Spinal cord (tissue), 10 donors: Measurements from ENCODE around the gene RAB29. TPM values are rescaled to one million over a fixed set of nuclear protein-coding genes. Genes with fewer than 3 reads are reported as not detected.

Experiments
- DNase-seq, 6 donors: peaks; one replicate each; pipeline versions ENCODE4 v3.0.0 to v3.0.0-alpha.2; 2013 to 2015; ENCODE audit warnings: low spot score in 6 of 6, low read depth in 4 of 6
- H3K27ac ChIP-seq: one replicate; pipeline ENCODE4 v1.5.1; 2013; ENCODE audit warnings: low read depth, low read length, control low read depth
- H3K27me3 ChIP-seq: one replicate; pipeline ENCODE4 v1.6.1; 2013; ENCODE audit warnings: low read length; ENCODE audit not compliant: control insufficient read depth, insufficient read depth
- H3K36me3 ChIP-seq: one replicate; pipeline ENCODE4 v1.6.1; 2013; ENCODE audit warnings: low read length; ENCODE audit not compliant: control insufficient read depth, insufficient read depth
- H3K4me1 ChIP-seq: one replicate; pipeline ENCODE4 v1.6.1; 2013; ENCODE audit warnings: low read length; ENCODE audit not compliant: control insufficient read depth, insufficient read depth
- H3K4me3 ChIP-seq: one replicate; pipeline ENCODE4 v1.5.1; 2013; ENCODE audit warnings: low read depth, low read length, control low read depth
- H3K9me3 ChIP-seq: one replicate; pipeline ENCODE4 v1.6.1; 2013; ENCODE audit warnings: low read length; ENCODE audit not compliant: control insufficient read depth, insufficient read depth
- WGBS: methylation state at CpG from one replicate; pipeline ENCODE4 v1.1.5; 2013; ENCODE audit warnings: missing lambda C conversion rate; ENCODE audit not compliant: insufficient coverage; 5-methylcytosine and 5-hydroxymethylcytosine counted together
- polyA plus RNA-seq, 2 donors: library from polyadenylated mRNA; unstranded; fragments of 120-200 nt; gene quantifications; one replicate each; pipeline ENCODE4 v1.2.1, GENCODE V29; 2013; ENCODE audit not compliant: insufficient read length in 2 of 2
- total RNA-seq, 2 donors: library from RNA; depleted of rRNA in 1 of 2; stranded (reverse); fragments of 120-200 nt in 1 of 2; fragments of >200 nt in 1 of 2; gene quantifications; one replicate each; pipeline versions ENCODE4 v1.2.3 to v1.2.4, GENCODE V29; 2013 to 2014
- donor health status: healthy.

RAB29 gene
- total and polyA plus RNA-seq, 4 donors: 9.3 to 19.8 (median 12.3) TPM

- H3K36me3 ChIP-seq: peaks cover 3% of the 10 kb centered on the region
- H3K27ac ChIP-seq: no peak overlapping the region
- WGBS: 80% methylated on average over 1 of the region's 9 CpGs
- H3K9me3 ChIP-seq: no peaks in the 10 kb centered on the region
- no peaks in the 10 kb centered on the region for H3K27me3 ChIP-seq
- peaks cover 9% of the 10 kb centered on the region for H3K4me1 ChIP-seq
- no peak overlapping the region for H3K4me3 ChIP-seq
- DNase-seq: no peak
Measured at GRCh38 chr1:205785446-205785845, 10.2 kb upstream of the RAB29 start.

GRCh38 chr1:205783904-205784303, 8.6 kb upstream of the RAB29 start:
- peak in 1 of 6 donors; percentile 71 for DNase-seq
- Histone ChIP-seq H3K4me1 (peaks cover 9% of the 10 kb centered on the region), H3K36me3 (no peaks in the 10 kb centered on the region), H3K4me3 (no peak overlapping the region), H3K27ac (peak overlapping the region; percentile 4), H3K27me3 (no peaks in the 10 kb centered on the region), H3K9me3 (no peaks in the 10 kb centered on the region)
- 63% methylated on average over 3 of the region's 4 CpGs for WGBS

GRCh38 chr1:205783433-205783795, 8.1 kb upstream of the RAB29 start:
- H3K4me1 ChIP-seq: peaks cover 9% of the 10 kb centered on the region
- H3K9me3 ChIP-seq: no peaks in the 10 kb centered on the region
- H3K4me3 ChIP-seq: no peak overlapping the region
- no peaks in the 10 kb centered on the region for H3K36me3 ChIP-seq
- peak in 1 of 6 donors; percentile 53 for DNase-seq
- H3K27me3 ChIP-seq: no peaks in the 10 kb centered on the region
- H3K27ac ChIP-seq: peak overlapping the region; percentile 64

- no peaks in the 10 kb centered on the region for H3K27me3 ChIP-seq
- 66% methylated on average over 3 of the region's 4 CpGs for WGBS
- H3K27ac ChIP-seq: peak overlapping the region; percentile 64
- no peak overlapping the region for H3K4me3 ChIP-seq
- DNase-seq: no peak
- peaks cover 9% of the 10 kb centered on the region for H3K4me1 ChIP-seq
- no peaks in the 10 kb centered on the region for H3K36me3 ChIP-seq
- no peaks in the 10 kb centered on the region for H3K9me3 ChIP-seq
Measured at GRCh38 chr1:205782627-205783432, 7.5 kb upstream of the RAB29 start.

- peaks cover 10% of the 10 kb centered on the region for H3K4me1 ChIP-seq
- H3K27me3 ChIP-seq: no peaks in the 10 kb centered on the region
- 83% methylated on average over 1 of the region's 5 CpGs for WGBS
Measured at GRCh38 chr1:205780335-205780734, 5.1 kb upstream of the RAB29 start.

GRCh38 chr1:205777994-205778393, 2.7 kb upstream of the RAB29 start:
- no peak overlapping the region for H3K27ac ChIP-seq
- no peak for DNase-seq
- H3K27me3 ChIP-seq: peaks cover 17% of the 10 kb centered on the region
- no peaks in the 10 kb centered on the region for H3K36me3 ChIP-seq
- WGBS: 71% methylated on average over 2 of the region's 2 CpGs
- no peaks in the 10 kb centered on the region for H3K9me3 ChIP-seq
- peaks cover 10% of the 10 kb centered on the region for H3K4me1 ChIP-seq
- H3K4me3 ChIP-seq: no peak overlapping the region

More at GRCh38 chr1:205780335-205780734, 5.1 kb upstream of the RAB29 start:
- no peak for DNase-seq
- Histone ChIP-seq H3K9me3 (no peaks in the 10 kb centered on the region), H3K36me3 (no peaks in the 10 kb centered on the region), H3K27ac (no peak overlapping the region), H3K4me3 (no peak overlapping the region)

- no peaks in the 10 kb centered on the region for H3K9me3 ChIP-seq
- H3K4me3 ChIP-seq: peak overlapping the region; percentile 79
- no peak overlapping the region for H3K27ac ChIP-seq
- no peaks in the 10 kb centered on the region for H3K36me3 ChIP-seq
- H3K4me1 ChIP-seq: peaks cover 8% of the 10 kb centered on the region
- DNase-seq: no peak
- peaks cover 17% of the 10 kb centered on the region for H3K27me3 ChIP-seq
Measured at GRCh38 chr1:205775717-205776056, 405 bp upstream of the RAB29 start.

GRCh38 chr1:205774198-205775014, 876 bp downstream of the RAB29 start:
- WGBS: 14% methylated on average over 22 of the region's 36 CpGs

GRCh38 chr1:205772607-205773032, 2.7 kb downstream of the RAB29 start:
- Histone ChIP-seq H3K27ac (no peak overlapping the region), H3K9me3 (no peaks in the 10 kb centered on the region), H3K4me1 (peaks cover 8% of the 10 kb centered on the region), H3K4me3 (no peak overlapping the region), H3K36me3 (no peaks in the 10 kb centered on the region), H3K27me3 (peaks cover 17% of the 10 kb centered on the region)
- no peak for DNase-seq
- no CpG with 5 or more reads among the region's 2 CpGs for WGBS

More at GRCh38 chr1:205774198-205775014, 876 bp downstream of the RAB29 start:
- Histone ChIP-seq H3K36me3 (no peaks in the 10 kb centered on the region), H3K4me3 (peak overlapping the region; percentile 79), H3K27ac (no peak overlapping the region), H3K4me1 (peaks cover 8% of the 10 kb centered on the region), H3K9me3 (no peaks in the 10 kb centered on the region), H3K27me3 (peaks cover 17% of the 10 kb centered on the region)
- DNase-seq: peak in 1 of 6 donors; percentile 25
